Measurements from ENCODE around the gene GNG13.
"Not testable (repeated sequence)": the region's sequence is repeated elsewhere in the genome, so short reads cannot be mapped to it uniquely, and the experiment has no call there.

GNG13 gene

DNA sequence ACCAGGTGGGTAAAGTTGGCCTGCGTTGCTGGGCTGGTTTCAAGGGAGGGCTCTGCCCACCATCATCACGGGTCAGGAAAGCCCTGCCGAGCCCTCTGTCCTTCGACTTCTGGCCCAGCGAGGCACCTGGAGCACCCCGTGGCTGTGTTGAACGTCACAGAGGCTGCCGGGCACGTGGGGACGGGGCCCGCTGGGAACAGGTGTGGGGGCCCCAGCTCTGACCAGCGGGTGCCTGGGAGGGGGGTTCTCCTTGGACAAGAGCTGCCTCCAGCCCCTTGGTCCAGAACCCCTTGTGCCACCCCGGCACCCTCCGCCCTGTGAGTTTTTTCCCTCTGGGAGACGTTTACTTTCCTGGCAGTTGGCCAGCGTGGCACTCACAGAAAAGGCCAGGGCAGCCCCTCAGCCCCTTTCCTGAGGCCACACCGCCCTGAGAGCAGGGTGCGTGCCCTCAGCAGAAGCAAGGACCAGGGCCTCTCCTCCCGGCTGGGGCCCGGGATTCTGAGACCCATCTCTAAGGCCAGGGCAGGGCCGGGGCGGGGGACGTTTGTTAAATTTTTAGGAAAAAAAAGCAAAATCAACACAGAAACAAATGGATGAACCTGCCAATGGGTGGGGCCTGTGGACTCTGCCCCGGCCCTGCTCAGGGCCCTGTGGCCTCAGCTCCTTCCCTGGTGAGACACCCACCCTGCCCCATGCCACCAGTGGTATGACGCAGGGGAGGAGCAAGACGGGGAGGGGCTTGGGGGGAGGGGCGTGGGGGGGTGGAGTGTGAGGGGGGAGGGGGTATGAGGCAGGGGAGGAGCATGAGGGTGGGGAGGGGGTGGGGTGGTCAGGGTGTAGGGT, 31.3 kb upstream of the GNG13 start:
- DNase-seq (no peak), ATAC-seq (no peak)

DNA sequence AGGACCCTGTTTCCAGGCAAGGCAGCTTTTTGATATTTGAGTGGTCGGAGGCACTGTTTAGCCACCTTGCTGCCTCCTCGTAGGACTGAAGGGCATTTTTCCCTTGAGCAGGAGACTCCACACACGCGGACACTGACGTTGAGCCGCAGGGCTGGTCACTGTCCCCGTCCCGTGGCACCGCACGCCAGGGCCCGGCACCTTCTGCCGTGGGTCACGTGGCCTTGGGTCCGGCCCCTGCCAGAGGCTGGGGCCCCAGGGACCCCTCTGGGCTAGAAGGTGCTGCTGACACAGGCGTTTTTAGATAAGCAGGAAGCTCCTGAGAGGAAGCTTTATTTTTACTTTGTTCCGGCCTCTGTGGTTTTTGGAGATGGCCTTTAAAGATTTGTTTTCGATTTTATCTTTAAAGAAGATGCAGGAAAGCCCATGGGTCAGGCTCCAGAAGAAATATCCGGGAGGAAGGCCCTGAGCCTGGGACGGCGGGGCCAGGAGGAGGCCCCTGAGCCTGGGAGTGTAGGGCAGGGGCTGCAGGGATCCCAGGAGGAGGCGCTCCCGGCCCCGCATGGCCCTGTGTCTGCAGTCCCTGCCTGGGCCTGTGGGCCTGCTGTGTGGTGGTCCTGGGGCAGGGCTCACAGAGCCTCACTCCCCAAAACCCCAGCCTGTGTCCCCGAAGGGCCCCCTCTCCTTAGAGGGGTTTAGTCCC, 30.5 kb upstream of the GNG13 start:
- DNase-seq (no peak), ATAC-seq (no peak)

DNA sequence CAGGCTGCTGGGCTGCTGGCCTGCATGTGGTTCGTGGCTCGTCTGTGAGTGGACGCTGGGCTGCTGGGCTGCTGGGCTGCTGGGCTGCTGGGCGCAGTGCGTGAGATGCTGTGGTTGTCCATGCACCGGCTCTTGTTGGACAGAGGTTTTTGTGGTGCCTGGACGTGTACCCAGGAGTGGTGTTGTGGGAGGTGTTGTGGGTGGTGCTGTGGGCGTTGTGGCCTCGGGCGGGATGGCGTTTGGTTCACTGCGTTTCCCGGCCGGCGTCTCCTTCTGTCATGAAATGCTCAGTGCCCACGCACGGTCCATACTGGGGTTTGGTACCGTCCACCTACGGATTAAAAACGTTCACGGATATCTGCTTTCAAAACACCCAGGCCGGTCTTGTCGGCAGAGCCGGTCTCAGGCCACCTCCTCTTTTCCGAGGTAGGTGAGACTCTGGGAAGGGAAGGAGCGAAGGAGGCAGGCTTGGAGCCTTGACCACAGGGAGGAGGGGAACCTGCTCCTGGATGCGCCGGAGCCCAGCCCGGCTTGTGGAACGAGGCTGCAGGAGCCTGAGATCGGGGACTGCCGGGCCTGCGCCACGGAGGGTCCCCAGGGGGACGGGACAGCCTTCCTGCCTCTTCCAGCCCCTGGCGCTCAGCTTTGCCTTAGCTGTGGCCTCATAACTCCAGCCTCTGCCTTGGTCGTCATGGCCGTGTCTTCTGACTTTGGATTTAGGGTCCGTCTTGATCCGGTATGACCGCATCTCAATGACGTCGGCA, 29.8 kb upstream of the GNG13 start:
- ATAC-seq: no peak

DNA sequence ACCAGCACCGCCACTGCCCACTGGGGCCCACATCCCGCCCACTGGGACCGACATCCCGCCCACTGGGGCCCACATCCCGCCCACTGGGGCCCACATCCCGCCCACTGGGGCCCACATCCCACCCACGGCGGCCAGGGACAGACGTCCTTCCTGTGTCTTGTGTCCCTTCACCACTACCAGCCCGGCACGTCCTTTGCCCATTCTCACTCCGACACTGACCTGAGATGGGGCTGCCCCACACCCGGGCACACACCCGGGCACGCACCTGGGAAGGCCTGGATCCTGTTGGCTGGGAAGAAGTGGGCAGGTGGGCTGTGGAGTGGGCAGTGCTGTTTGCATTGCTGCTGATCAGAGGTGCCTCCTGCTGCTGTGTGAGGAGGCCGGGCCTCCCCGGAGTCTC, 28.4 kb upstream of the GNG13 start:
- no peak for ATAC-seq
- DNase-seq: no peak

More for the DNA sequence above, 29.8 kb upstream of the GNG13 start:
- no peak for DNase-seq

DNA sequence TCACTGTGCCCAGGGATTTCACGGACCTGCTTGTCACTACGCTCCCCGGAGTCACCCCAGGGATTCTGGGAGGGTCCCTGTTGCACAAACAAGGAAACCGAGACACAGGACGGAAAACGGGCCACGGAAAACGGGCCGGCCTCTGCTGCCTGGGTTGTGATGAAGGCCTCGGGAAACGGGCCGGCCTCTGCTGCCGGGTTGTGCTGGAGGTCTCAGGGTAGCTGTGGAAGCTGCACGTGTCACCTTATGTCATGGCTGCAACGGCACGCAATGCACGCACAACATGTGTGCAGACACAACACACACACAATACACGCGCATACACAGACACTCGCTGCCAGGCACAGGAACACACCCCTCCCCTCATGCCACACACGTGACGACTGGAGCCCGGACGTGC, 27.0 kb upstream of the GNG13 start:
- no peak for DNase-seq
- no peak for ATAC-seq

DNA sequence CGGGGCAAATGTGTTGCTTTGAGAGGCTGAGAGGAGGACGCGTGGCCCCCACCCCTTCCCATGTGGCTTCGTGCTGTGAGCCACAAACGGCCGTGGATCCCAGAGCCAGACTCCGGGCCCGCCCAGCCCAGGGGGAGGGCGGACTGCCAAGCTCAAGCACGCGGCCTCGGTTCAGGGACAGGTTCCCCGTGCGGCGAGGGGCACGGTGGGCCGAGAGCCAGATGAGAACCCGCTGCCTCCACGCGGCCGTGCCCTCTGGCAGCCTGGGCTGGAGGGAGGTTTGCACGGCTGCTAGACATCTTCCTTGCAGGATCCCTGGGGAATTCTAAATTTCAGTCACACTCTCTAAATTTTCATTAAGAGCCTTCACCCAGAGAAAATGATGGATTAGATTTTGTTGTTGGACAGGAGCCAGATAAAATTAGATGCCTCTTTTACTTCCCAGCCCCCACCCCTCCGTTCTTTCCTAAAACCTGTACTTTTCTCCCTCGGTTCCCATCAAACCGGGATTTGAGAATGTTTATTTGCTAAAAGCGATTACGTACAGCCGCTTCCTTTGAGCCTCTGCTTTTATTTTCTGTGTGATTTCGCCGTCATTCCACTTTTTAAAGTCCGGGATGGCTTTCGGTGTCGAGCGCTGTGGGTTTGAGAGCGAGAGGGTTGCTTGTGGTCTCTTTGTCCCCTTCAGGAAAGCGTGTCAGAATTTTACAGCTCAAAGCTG, 25.0 kb upstream of the GNG13 start:
- DNase-seq (no peak), ATAC-seq (no peak)

DNA sequence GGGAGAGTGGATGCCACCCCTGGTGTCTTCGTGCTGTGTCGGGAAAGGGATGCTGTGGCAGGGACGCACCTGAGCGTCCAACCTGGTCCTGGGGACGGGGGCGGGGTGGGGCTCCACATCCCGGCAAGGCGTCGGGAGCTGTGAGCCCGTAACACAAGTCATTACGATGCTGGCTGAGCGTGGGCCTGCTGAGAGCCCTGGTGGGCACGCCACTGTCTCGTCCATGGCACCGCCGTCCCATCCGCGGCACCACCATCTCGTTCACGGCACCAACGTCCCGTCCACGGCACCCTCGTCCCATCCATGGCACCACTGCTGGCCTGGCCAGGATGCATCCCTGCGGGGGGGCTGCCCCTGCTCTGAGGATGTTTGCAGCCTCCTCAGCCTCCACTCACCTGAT, 24.1 kb upstream of the GNG13 start:
- ATAC-seq: no peak

DNA sequence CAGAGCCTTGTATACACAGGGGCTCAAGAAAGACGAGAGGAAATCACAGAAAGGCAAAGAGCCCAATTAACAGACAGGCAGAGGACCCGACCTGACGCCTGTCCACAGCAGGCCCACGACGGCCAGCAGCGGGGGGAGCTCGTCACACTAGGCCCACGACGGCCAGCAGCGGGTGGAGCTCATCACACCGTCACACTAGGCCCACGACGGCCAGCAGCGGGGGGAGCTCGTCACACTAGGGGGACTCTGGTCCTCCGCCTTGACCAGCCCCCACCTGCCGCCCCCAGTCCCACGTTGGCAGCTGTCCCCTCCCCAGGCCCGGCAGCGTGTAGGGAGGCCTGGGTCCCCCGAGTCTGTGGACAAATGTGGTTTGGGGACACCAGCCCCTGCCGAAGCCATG, 23.7 kb upstream of the GNG13 start:
- no peak for DNase-seq
- no peak for ATAC-seq

More for the DNA sequence above, 24.1 kb upstream of the GNG13 start:
- DNase-seq: no peak

DNA sequence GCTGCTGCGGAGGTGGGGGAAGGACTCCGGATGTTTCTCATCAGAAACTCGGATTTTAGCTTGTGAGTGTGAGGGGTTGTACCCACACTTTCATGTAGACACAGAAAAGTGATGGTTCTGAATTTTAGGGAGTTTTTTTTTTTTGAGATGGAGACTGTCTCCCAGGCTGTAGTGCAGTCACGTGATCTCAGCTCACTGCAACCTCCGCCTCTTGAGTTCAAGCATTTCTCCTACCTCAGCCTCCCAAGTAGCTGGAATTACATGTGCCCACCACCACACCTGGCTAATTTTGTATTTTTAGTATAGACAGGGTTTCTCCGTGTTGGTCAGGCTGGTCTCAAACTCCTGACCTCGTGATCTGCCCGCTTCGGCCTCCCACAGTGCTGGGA, 22.4 kb upstream of the GNG13 start:
- DNase-seq (no peak), ATAC-seq (no peak)

DNA sequence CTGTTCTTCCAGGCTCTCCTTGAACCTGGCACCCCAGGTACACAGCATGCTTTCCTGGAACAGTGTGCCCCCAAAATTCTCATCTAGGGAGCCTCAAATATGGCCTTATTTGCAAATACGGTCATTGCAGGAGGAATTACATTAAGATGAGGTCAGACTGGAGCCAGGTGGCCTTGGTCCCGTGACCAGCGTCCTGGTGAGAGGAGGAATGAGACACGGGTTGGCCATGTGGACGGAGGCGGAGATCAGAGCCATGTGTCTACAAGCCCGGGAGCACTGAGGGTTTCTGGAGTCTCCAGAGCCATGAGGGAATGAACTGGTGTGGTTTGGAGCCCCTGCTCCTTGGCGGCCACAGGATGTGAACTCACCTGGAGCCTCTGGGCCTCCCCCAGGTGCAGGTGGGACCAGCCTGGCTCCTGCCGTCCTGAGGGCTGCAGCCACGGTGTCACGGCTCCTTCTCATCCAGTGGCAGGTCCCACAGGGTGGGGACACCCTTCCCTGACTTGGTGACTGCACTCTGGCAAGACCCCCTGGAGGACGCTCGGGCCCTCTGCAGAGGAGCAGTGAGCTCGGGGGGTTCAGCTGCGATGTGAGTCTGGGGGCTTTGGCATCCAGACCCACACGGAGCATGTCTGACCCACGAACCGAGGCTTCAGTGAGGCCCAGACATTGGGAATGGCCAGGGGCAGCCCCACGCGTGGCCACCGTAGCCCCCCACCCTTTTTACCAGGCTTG, 21.8 kb upstream of the GNG13 start:
- ATAC-seq (no peak), DNase-seq (no peak)

DNA sequence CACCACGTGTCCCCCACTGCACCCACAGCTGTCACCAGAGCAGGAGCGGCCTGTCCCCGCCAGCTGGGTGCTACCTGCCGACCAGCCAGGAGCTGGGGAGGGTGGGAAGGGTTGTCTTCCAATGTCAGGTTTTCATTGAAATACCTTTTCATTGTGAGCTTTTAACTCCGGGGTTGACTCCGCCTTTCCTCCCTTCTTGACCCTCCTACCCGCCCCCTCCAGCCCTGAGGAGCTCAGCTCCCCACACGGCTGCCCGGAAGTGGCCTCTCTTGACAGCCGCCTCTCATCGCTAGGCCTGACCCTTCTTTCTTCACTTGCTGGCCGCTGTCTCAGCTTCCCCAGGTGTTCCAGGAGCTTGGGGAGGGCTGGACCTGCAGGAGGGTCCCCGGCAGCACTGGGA, 21.2 kb upstream of the GNG13 start:
- no peak for ATAC-seq

DNA sequence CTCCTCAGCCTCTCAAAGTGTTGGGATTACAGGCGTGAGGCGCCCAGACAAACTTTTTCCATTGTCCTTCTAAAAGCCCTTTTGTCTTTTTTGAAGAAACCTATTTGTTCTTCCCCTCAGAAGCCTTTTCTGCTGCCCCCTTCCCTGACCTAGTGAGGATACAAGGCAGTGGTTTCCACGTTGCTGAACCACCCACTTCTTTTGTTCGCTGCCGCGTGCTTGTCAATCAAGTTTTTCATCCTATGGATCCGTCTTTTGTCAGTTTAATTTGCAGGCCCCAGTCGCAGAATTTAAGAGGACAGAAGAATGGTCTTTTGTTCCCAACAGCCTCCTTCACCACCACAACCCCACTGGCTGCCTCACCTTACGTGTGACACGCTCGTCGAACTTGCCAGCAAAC, 20.2 kb upstream of the GNG13 start:
- no peak for DNase-seq
- no peak for ATAC-seq

More for the DNA sequence above, 21.2 kb upstream of the GNG13 start:
- DNase-seq: no peak

DNA sequence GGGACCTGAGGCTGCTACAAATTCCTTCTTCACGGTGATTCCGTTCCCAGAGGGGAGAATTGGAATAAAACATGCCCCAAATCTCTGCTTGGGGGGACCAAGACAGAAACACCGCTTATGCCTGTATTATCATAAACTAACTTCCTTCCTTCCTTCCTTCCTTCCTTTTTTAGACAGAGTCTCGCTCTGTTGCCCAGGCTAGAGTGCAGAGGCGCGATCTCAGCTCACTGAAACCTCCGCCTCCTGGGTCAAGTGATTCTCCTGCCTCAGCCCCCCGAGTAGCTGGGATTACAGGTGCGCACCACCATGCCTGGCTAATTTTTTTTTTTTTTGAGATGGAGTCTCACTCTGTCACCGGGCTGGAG, 19.5 kb upstream of the GNG13 start:
- not testable (repeated sequence) for DNase-seq, ATAC-seq

DNA sequence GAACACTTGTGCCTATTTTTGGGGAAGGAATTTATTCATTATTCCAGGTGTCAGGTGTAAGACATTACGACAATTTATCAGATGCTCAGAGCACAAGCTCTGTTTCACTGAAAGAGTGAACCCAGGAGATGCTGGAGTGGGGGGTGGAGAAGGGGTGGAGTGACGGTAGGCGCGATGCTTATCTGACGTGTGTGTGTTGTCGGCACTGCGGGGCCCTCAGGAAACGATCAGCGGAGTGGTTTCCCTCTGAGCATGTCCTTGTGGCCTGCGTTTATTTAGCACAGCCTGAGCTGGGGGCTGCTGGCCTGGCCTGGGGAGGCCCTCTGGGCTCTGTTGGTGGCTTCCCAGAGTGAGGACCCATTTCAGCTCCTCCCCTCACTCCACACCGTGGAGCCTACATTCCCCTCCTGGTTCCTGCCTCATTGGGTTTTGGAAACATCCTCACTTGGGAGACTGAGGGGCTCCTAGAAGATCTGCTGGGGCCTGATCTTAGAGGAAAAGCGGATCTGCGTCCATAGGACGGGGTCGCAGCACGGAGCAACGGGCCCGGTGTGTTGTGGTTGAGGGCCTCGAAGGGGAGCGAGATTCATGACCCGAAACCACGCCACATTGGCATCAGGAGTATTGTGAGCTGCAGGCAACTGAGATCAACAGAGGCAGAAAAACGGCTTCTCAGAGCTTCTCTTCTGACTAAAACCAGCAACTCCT, 19.0 kb upstream of the GNG13 start:
- ATAC-seq: no peak

DNA sequence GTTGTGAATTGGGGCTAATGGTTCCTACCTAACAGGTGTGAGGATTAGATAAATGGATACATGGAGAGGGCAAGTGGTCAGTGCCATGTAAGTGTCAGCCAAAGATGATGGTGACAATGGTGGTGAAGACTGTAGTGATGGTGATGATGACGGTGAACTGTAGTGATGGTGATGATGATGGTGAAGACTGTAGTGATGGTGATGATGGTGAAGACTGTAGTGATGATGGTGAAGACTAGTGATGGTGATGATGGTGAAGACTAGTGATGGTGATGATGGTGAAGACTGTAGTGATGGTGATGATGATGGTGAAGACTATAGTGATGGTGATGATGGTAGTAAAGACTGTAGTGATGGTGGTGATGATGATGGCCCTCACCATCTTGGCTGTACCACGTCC, 18.1 kb upstream of the GNG13 start:
- DNase-seq: no peak
- ATAC-seq: no peak

More for the DNA sequence above, 19.0 kb upstream of the GNG13 start:
- no peak for DNase-seq

DNA sequence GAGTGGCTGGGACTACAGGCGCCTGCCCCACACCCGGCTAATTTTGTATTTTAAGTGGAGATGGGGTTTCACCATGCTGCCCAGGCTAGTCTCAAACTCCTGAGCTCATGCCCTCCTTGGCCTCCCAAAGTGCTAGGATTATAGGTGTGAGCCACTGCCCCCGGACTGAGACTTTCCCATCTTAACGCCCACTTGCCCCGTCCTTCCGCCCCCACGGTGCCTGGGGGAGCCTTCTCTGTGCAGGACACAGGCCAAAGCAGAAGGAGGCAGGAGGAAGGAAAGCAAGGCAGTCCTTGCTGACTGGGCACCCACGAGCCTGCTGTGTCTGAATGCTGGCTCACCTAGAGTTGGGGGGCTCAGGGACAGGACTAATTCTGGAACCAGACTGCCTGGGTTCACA, 17.6 kb upstream of the GNG13 start:
- ATAC-seq (no peak), DNase-seq (no peak)

DNA sequence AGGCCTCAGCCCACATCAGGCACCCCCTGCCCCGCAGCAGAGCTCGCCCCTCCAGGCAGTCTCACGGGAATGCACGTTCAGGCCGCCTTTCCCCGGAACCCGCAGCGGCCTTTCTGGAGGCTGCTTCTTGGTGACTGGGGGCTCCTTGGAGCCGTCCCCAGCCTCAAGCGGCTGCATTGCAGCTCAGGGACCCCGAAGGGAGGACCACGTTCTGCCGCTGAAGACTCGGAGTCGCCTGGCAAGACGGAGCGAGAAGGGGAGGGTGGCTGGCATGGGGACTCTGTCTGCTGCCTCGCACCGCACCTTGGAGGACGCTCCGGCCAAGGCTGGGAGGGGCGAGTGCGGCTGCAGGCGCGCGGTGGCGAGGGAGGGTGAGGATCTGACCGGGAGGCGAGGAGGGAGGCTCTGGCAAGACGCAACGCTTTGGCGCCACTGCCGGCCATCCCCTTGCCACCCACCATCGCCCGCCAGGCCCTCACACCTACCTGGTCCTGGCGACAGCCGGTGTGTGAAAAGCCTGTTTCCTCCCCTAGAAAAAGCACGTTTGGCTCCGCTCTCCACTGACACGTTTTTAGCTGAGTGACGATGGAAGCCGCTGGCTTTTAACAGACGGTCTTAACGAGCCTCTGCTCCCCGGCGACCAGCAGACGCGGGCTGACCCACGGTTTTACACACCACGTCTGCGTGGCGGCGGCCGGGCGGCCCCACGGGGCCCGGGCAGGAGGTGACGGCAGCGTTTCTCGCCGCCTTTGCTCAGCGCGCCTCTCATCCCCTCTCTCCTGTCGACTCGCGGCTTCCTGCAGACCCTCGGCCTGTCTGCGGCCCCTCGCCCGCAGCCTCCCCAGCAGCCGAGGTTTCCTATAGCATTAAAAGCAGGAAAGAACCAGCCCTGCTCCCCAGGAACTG, 16.7 kb upstream of the GNG13 start:
- no peak for DNase-seq
- no peak for ATAC-seq

DNA sequence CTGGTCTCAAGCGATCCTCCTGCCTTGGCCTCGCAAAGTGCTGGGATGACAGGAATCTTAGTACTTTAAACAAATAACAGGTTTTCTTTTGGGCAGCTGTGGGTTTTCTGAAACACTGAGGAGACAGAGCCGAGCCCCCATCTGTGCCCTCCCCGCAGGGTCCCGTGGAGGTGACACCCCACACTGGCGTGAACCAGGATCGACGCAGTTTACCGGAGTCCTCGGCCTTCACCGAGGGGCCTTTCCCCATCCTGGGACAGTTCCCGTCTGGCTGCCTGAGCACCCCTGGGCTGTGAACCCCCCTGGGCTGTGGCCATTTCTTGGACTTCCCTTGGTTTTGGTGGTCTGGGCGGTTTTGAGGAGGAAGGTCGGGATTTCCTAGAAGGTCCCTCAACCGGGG, 15.3 kb upstream of the GNG13 start:
- ATAC-seq (no peak), DNase-seq (no peak)

DNA sequence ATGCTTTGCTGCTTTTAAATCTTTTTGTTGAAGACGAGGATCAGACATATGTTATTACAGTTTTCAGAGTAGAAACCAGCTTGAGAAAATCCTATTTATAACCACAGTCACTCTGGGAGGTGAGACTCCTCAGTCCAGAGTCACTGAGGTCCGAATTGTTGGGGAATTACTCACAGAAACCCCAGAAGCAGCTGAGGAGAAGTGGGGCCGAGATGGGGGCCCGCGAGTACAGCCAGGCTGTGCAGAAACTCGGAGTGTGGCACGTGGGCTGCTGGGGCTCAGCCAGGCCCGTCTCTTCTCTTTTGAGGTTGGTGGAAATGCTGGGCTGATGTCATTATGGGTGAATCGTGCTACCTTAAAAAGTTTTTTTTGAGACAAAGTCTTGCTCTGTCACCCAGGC, 14.4 kb upstream of the GNG13 start:
- DNase-seq (no peak), ATAC-seq (no peak)

DNA sequence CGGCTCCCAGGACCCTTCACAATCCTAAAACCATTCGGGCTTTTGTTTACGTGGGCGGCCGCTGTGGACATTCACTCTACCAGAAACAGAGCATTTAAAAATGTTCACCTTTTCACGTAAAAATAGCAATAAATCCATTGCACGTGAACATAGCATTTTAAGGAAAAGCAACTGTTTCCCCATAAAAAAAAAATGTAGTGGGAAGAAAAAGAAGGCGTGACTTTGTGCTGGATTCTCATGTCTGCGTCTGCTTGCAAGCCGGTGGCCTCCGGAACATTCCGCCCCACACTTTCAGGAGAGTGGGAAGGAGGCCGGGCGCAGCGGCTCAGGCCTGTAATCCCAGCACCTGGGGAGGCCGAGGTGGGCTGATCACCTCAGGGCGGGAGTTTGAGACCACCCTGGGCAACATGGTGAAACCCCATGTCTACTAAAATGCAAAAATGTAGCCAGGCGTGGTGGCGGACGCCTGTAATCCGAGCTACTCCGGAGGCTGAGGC, 13.4 kb upstream of the GNG13 start:
- no peak for ATAC-seq
- DNase-seq: no peak

All from stimulated activated naive CD8-positive, alpha-beta T cell treated with anti-CD3 and anti-CD28 coated beads, Interleukin-15, Interleukin-2, amounts not matched to agents 100 U/mL and 50 U/mL, for 24 hours (primary cell).